HG02970 (cell line): Measurements from ENCODE around the gene GJD4.

Experiments used
- ATAC-seq: cut with Tn5 transposase; IDR thresholded peaks from one replicate; pipeline ENCODE4 v1.9.1; 2021; ENCODE audit warnings: mild to moderate bottlenecking, moderate library complexity, moderate number of reproducible peaks; ENCODE audit not compliant: unreplicated experiment, low FRiP score

Gene GJD4

DNA sequence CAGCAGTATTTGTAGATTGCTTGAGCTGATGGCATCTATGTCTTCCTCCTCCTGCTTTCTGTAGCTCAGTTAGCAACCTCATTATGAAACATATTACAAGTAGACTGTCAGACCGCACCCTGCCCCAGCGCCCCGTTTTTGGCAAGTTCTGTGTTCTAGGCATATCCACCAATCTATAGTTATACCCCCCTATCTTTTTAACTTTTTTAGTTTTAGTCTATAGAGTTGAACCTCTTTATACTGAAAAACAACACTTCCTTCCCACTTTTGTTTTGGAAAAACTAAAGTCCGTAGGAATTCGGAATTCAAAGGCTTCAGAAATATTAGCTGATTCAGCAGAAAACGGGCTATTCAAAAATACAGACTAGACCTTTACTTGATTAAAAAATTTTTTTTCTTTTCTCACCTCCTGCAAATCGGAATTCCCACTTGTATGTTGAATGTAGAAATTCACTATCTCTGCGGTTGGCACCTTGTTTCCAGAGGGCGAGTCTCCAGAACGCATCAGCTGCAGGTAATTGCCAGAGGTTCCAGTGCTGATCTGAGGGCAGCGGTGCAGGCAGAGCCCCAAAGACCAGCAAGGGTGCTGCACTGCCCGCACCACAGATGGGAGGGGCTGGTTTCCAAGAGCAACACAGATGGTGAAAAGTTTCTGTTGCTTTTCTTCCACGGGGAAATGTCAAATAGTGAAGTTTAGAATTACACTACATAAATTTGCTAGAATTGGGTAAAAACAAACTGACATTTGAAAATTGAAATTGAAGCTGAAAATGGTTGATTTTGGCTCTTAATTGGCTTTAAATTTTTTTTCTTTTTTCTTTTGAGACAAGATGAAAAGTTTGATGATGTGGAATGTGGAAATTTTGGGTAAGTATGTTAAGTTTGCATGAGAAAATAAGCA is 39.2 kb downstream of the GJD4 start:
- ATAC-seq = no peak

GRCh38 chr10:35650894-35651293 is 45.8 kb downstream of the GJD4 start:
- no peak for ATAC-seq

- ATAC-seq = no peak
Measured at GRCh38 chr10:35652824-35653223, 47.7 kb downstream of the GJD4 start.

GRCh38 chr10:35657621-35658020 is 52.5 kb downstream of the GJD4 start:
- ATAC-seq = no peak
